IMR-90 (cell line): ENCODE data around the gene C16orf90. TPM values are rescaled to one million over a fixed set of nuclear protein-coding genes. Genes with fewer than 3 reads are reported as not detected.

Source experiments
- ATAC-seq: fragments of 200-7000 bp; cut with Tn5 transposase; 2 replicates; pipeline ENCODE4 v1.9.1; 2020; ENCODE audit warnings: low read depth, mild to moderate bottlenecking, moderate library complexity
- BruUV-seq: library from RNA; stranded (reverse); fragments of 400-500 nt; replicated peaks from 2 replicates; lab custom pipeline; 2021; lab: Mats Ljungman, UMichigan
- CTCF ChIA-PET: fragments of 300-600 bp; formaldehyde crosslinking; extraction: SDS; loops from one replicate; lab custom pipeline; 2021; ENCODE audit warnings: antibody characterized with exemption; lab: Yijun Ruan, JAX
- POLR2A ChIA-PET: fragments of 300-600 bp; sonication (Branson Sonifier 250); formaldehyde crosslinking; loops from one replicate; lab custom pipeline; 2022; ENCODE audit warnings: antibody characterized with exemption; ENCODE audit not compliant: unreplicated experiment; lab: Charles Lee
- DNase-seq: peaks from one replicate; pipeline ENCODE4 v3.0.0; 2013
- H2AFZ ChIP-seq: replicated peaks from 2 replicates; pipeline ENCODE3; 2013; ENCODE audit warnings: low read length, mild to moderate bottlenecking; ENCODE audit not compliant: poor library complexity
- H2AK5ac ChIP-seq: 2 replicates; pipeline ENCODE4 v1.6.1; 2013; ENCODE audit warnings: low read depth, low read length, inconsistent platforms
- H2AK9ac ChIP-seq: replicated peaks from 2 replicates; pipeline ENCODE3; 2013; ENCODE audit warnings: mild to moderate bottlenecking, low read depth, low read length, moderate library complexity; ENCODE audit not compliant: poor library complexity
- H2BK120ac ChIP-seq: 2 replicates; pipeline ENCODE4 v1.6.1; 2013; ENCODE audit warnings: low read depth, low read length, inconsistent platforms
- H2BK15ac ChIP-seq: 3 replicates; pipeline ENCODE4 v1.6.1; 2013; ENCODE audit warnings: low read depth, low read length, inconsistent platforms
- H2BK20ac ChIP-seq: 2 replicates; pipeline ENCODE4 v1.6.1; 2013; ENCODE audit warnings: low read depth, mild to moderate bottlenecking, inconsistent platforms, low read length, moderate library complexity
- H2BK5ac ChIP-seq: 2 replicates; pipeline ENCODE4 v1.6.1; 2013; ENCODE audit warnings: mild to moderate bottlenecking, low read depth, low read length, inconsistent platforms; ENCODE audit not compliant: poor library complexity, severe bottlenecking
- H3K14ac ChIP-seq: replicated peaks from 2 replicates; pipeline ENCODE4 v1.6.1; 2013; ENCODE audit warnings: low read depth, low read length, inconsistent platforms
- H3K18ac ChIP-seq: 2 replicates; pipeline ENCODE4 v1.6.1; 2013; ENCODE audit warnings: low read depth, low read length, control low read depth
- H3K23ac ChIP-seq: 2 replicates; pipeline ENCODE4 v1.6.1; 2013; ENCODE audit warnings: low read depth, low read length, inconsistent platforms
- H3K27ac ChIP-seq: 2 replicates; pipeline ENCODE4 v1.5.1; 2013; ENCODE audit warnings: mild to moderate bottlenecking, control low read depth, low read length; ENCODE audit not compliant: insufficient read depth
- H3K27me3 ChIP-seq: 2 replicates; pipeline ENCODE4 v1.6.1; 2013; ENCODE audit warnings: low read length; ENCODE audit not compliant: control insufficient read depth, insufficient read depth
- H3K36me3 ChIP-seq: 2 replicates; pipeline ENCODE4 v1.6.1; 2013; ENCODE audit warnings: low read length, mixed read lengths; ENCODE audit not compliant: control insufficient read depth, insufficient read depth
- H3K4ac ChIP-seq: 2 replicates; pipeline ENCODE4 v1.6.1; 2013; ENCODE audit warnings: low read depth, low read length, inconsistent platforms
- H3K4me1 ChIP-seq: 2 replicates; pipeline ENCODE4 v1.6.1; 2013; ENCODE audit warnings: low read length, mixed read lengths; ENCODE audit not compliant: control insufficient read depth, insufficient read depth
- H3K4me2 ChIP-seq: 2 replicates; pipeline ENCODE4 v1.6.1; 2013; ENCODE audit warnings: low read depth, mild to moderate bottlenecking, control low read depth, low read length, moderate library complexity
- H3K4me3 ChIP-seq: 2 replicates; pipeline ENCODE4 v1.5.1; 2013; ENCODE audit warnings: low read depth, mild to moderate bottlenecking, control low read depth, low read length, moderate library complexity; ENCODE audit not compliant: insufficient read depth
- H3K56ac ChIP-seq: 2 replicates; pipeline ENCODE4 v1.6.1; 2013; ENCODE audit warnings: low read length, inconsistent platforms; ENCODE audit not compliant: insufficient read depth; ENCODE audit errors: extremely low read depth
- H3K79me1 ChIP-seq, 2 experiments: 2 replicates each; pipeline ENCODE4 v1.6.1; 2013; ENCODE audit warnings: low read length in 2 of 2, inconsistent platforms in 1 of 2, low read depth in 1 of 2
- H3K9ac ChIP-seq: 2 replicates; pipeline ENCODE4 v1.6.1; 2013; ENCODE audit warnings: low read depth, low read length, control low read depth
- H3K9me1 ChIP-seq: 2 replicates; pipeline ENCODE4 v1.6.1; 2013; ENCODE audit warnings: low read length, inconsistent platforms; ENCODE audit not compliant: insufficient read depth
- H3K9me3 ChIP-seq: 2 replicates; pipeline ENCODE4 v1.6.1; 2013; ENCODE audit warnings: low read length; ENCODE audit not compliant: control insufficient read depth, insufficient read depth
- H4K20me1 ChIP-seq: 2 replicates; pipeline ENCODE4 v1.6.1; 2013; ENCODE audit warnings: low read length, inconsistent platforms; ENCODE audit not compliant: insufficient read depth
- H4K5ac ChIP-seq: 2 replicates; pipeline ENCODE4 v1.6.1; 2013; ENCODE audit warnings: mild to moderate bottlenecking, low read depth, low read length, control low read depth
- H4K8ac ChIP-seq, 2 experiments: 2 replicates each; pipeline ENCODE4 v1.6.1; 2013; ENCODE audit warnings: low read depth in 2 of 2, low read length in 2 of 2, control low read depth in 1 of 2, inconsistent platforms in 1 of 2
- H4K91ac ChIP-seq: 2 replicates; pipeline ENCODE4 v1.6.1; 2013; ENCODE audit warnings: low read depth, low read length, inconsistent platforms; ENCODE audit not compliant: insufficient read depth
- BHLHE40 ChIP-seq: fragments of 150-350 bp; IDR thresholded peaks from 2 replicates; pipeline ENCODE4 v1.6.1; 2016; ENCODE audit warnings: mild to moderate bottlenecking, low read depth, low read length
- FOS ChIP-seq: fragments of 150-350 bp; IDR thresholded peaks from 2 replicates; pipeline ENCODE4 v1.6.1; 2016; ENCODE audit warnings: low read depth, low read length
- WGBS, 2 experiments: methylation state at CpG; one replicate each; pipeline versions ENCODE4 v1.1.5 to v1.1.7; 2013; ENCODE audit warnings: missing lambda C conversion rate in 2 of 2; ENCODE audit not compliant: insufficient read length in 1 of 2; ENCODE audit errors: extremely low coverage in 2 of 2; 5-methylcytosine and 5-hydroxymethylcytosine counted together
- dilution Hi-C: fragments of 300-500 bp; cut with HindIII; formaldehyde crosslinking; loops from one replicate; pipeline ENCODE4 v1.14.3; 2018; ENCODE audit warnings: low sequenced_read_pairs; ENCODE audit not compliant: unreplicated experiment
- in situ Hi-C: fragments of 300-500 bp; cut with MboI; formaldehyde crosslinking; loops from 3 replicates; pipeline ENCODE4 v1.14.3; 2019; ENCODE audit warnings: low sequenced_read_pairs, inconsistent platforms, mixed read lengths
- intact Hi-C: fragments of 100-400 bp; cut with micrococcal nuclease; formaldehyde crosslinking; loops from 2 replicates; pipeline ENCODE4 v1.10.0; 2022
- polyA plus RNA-seq, 3 experiments: library from polyadenylated mRNA; depleted of rRNA; stranded (reverse); fragments of >200 nt; gene quantifications; 2 replicates each; pipeline ENCODE4 v1.2.3, GENCODE V29; 2012; ENCODE audit warnings: low replicate concordance in 1 of 3
- total RNA-seq: library from RNA; depleted of rRNA; stranded (reverse); fragments of >200 nt; gene quantifications from 2 replicates; pipeline ENCODE4 v1.2.3, GENCODE V29; 2012
- TF ChIP-seq, protein P1 (sequence below): fragments of 150-350 bp; IDR thresholded peaks from 2 replicates; pipeline ENCODE4 v1.6.1; 2016; ENCODE audit warnings: low read depth, mild to moderate bottlenecking, low read length, moderate library complexity, borderline replicate concordance
- TF ChIP-seq, protein P2 (sequence below): fragments of 150-350 bp; IDR thresholded peaks from 2 replicates; pipeline ENCODE4 v1.6.1; 2017; ENCODE audit warnings: mild to moderate bottlenecking, antibody characterized with exemption, low read length, low read depth

C16orf90 gene
- total and polyA plus RNA-seq, 2 of the 4 experiments (the other 2 are of a cell fraction) = not detected

DNA sequence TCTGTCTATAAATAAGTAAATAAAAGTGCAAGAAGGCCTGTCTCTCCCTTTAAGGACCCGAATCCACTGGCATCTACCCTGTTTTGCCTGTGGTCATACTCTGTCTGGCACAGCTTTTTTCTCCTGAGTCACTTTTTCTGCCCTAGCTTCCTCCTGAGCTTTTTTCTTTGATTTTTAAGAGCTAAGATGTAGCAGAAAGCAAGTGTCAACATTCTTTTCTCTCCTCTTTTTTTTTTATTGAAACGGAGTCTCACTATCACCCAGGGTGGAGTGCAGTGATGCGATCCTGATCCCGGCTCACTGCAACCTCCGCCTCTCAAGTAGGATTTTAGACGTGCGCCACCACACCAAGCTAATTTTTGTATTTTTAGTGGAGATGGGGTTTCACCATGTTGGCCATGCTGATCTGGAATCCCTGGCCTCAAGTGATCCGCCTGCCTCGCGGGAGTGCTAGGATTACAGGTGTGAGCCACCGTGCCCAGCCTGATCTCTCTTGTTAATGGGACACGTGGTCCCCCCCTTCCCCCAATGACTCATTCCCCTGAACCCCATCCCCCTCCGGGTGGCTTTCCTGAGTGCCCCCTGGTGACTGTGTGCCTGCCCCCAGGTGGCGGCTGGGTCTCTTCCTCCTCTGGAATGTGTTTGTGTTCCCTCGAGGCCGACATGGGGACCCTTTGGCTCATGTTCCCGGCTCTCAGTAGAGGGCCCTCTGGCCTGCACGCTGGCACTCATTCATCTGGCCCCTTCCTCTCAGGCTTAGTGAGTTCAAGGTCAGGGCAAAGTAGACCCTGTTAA, 14.2 kb downstream of the C16orf90 start:
- BruUV-seq = no TSS peak
- in situ Hi-C loops (no loop called here), dilution Hi-C loops (no loop called here), intact Hi-C loops (no loop called here)
- ChIA-PET POLR2A (interaction anchor here (0.6 kb wide), 1 partner anchor 37 kb away, joined by 4 read pairs; no protein-coding TSS in a partner anchor), CTCF (no interaction called here)
- no peak overlapping the region for H3K4ac ChIP-seq
- no peak overlapping the region for H2BK120ac ChIP-seq
- peaks cover 11% of the 10 kb centered on the region for H3K9me1 ChIP-seq
- no peak overlapping the region for H3K23ac ChIP-seq
- no peak overlapping the region for H4K91ac ChIP-seq
- TF ChIP-seq, protein P1, sequence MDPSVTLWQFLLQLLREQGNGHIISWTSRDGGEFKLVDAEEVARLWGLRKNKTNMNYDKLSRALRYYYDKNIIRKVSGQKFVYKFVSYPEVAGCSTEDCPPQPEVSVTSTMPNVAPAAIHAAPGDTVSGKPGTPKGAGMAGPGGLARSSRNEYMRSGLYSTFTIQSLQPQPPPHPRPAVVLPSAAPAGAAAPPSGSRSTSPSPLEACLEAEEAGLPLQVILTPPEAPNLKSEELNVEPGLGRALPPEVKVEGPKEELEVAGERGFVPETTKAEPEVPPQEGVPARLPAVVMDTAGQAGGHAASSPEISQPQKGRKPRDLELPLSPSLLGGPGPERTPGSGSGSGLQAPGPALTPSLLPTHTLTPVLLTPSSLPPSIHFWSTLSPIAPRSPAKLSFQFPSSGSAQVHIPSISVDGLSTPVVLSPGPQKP = no peak
- TF ChIP-seq FOS (no peak), BHLHE40 (no peak)
- TF ChIP-seq, protein P2, sequence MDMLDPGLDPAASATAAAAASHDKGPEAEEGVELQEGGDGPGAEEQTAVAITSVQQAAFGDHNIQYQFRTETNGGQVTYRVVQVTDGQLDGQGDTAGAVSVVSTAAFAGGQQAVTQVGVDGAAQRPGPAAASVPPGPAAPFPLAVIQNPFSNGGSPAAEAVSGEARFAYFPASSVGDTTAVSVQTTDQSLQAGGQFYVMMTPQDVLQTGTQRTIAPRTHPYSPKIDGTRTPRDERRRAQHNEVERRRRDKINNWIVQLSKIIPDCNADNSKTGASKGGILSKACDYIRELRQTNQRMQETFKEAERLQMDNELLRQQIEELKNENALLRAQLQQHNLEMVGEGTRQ = 0 out of 2 replicates have a peak, but pooled peaks have one; percentile 8
- H2BK5ac ChIP-seq = no peak overlapping the region
- no peak overlapping the region for H2AK5ac ChIP-seq
- peaks cover 66% of the 10 kb centered on the region for H3K36me3 ChIP-seq
- H2BK15ac ChIP-seq = no peak overlapping the region
- no peaks in the 10 kb centered on the region for H3K9me3 ChIP-seq
- H3K56ac ChIP-seq = no peak overlapping the region
- H3K9ac ChIP-seq = no peak overlapping the region
- peaks cover 15 to 65% of the 10 kb centered on the region in 2 experiments for H3K79me1 ChIP-seq
- H3K27ac ChIP-seq = no peak overlapping the region
- no peak overlapping the region for H2AK9ac ChIP-seq
- no peak overlapping the region for H4K8ac ChIP-seq
- WGBS, 2 experiments = 30% methylated on average over 6 of the region's 18 CpGs; no CpG with 5 or more reads in 1 of the 2 experiments
- H3K14ac ChIP-seq = no peak overlapping the region
- no peak for ATAC-seq
- peaks cover 26% of the 10 kb centered on the region for H4K20me1 ChIP-seq
- H3K4me1 ChIP-seq = no peaks in the 10 kb centered on the region
- no peaks in the 10 kb centered on the region for H3K27me3 ChIP-seq
- H4K5ac ChIP-seq = no peak overlapping the region
- H3K4me3 ChIP-seq = no peak overlapping the region
- H3K18ac ChIP-seq = no peak overlapping the region
- DNase-seq = no peak
- H2BK20ac ChIP-seq = no peak overlapping the region
- H3K4me2 ChIP-seq = no peak overlapping the region
- H2AFZ ChIP-seq = no peak overlapping the region
